SK-N-MC (cell line): ENCODE data around the gene PCED1A.

Experiments used
- DNase-seq: peaks from one replicate; pipeline ENCODE4 v3.0.0-alpha.2; 2011; ENCODE audit warnings: low read depth, low spot score
- H3K27ac ChIP-seq: fragments of 200-600 bp; sonication (generic); 2 replicates; pipeline ENCODE4 v1.5.1; 2016; ENCODE audit warnings: mixed run types
- H3K36me3 ChIP-seq: fragments of 200-600 bp; sonication (generic); 2 replicates; pipeline ENCODE4 v1.6.1; 2017; ENCODE audit warnings: antibody characterized with exemption, low read length, mixed read lengths; ENCODE audit not compliant: insufficient read depth
- H3K4me3 ChIP-seq: fragments of 200-600 bp; sonication (generic); 2 replicates; pipeline ENCODE4 v1.5.1; 2016
- H3K9ac ChIP-seq: fragments of 200-600 bp; sonication (generic); 2 replicates; pipeline ENCODE4 v1.8.0; 2017; ENCODE audit warnings: mixed run types, mixed read lengths; ENCODE audit not compliant: insufficient read length
- H3K9me3 ChIP-seq: fragments of 200-600 bp; sonication (generic); 2 replicates; pipeline ENCODE4 v1.6.1; 2017; ENCODE audit warnings: low read depth, mild to moderate bottlenecking, antibody characterized with exemption, low read length, moderate library complexity, mixed read lengths
- EZH2 ChIP-seq: fragments of 200-600 bp; sonication (generic); IDR thresholded peaks from one replicate; pipeline ENCODE4 v1.6.1; 2017; ENCODE audit warnings: antibody characterized with exemption
- FOXP2 ChIP-seq: optimal IDR thresholded peaks from 2 replicates; pipeline ENCODE3; 2011; ENCODE audit warnings: mild to moderate bottlenecking, moderate library complexity; ENCODE audit not compliant: insufficient read depth; ENCODE audit errors: extremely low read length, control extremely low read depth
- POLR2AphosphoS5 ChIP-seq: IDR thresholded peaks from 2 replicates; pipeline ENCODE4 v1.6.1; 2012; ENCODE audit warnings: mild to moderate bottlenecking, low read depth, low read length, borderline replicate concordance

PCED1A gene

GRCh38 chr20:2825761-2826160, 14.7 kb downstream of the PCED1A start:
- TF ChIP-seq EZH2, result no peak
- no peak for TF ChIP-seq FOXP2
- TF ChIP-seq POLR2AphosphoS5, result no peak

GRCh38 chr20:2822073-2822472, 18.4 kb downstream of the PCED1A start:
- TF ChIP-seq EZH2 (no peak), FOXP2 (no peak), POLR2AphosphoS5 (no peak)
- no peaks in the 10 kb centered on the region for H3K36me3 ChIP-seq
- H3K9ac ChIP-seq, result no peak overlapping the region
- no peak overlapping the region for H3K27ac ChIP-seq
- no peaks in the 10 kb centered on the region for H3K9me3 ChIP-seq
- DNase-seq, result no peak
- H3K4me3 ChIP-seq, result no peak overlapping the region

More at GRCh38 chr20:2825761-2826160, 14.7 kb downstream of the PCED1A start:
- Histone ChIP-seq H3K27ac (no peak overlapping the region), H3K4me3 (no peak overlapping the region), H3K36me3 (no peaks in the 10 kb centered on the region), H3K9me3 (no peaks in the 10 kb centered on the region), H3K9ac (no peak overlapping the region)
- no peak for DNase-seq

- H3K9me3 ChIP-seq, result no peaks in the 10 kb centered on the region
- TF ChIP-seq FOXP2, result no peak
- TF ChIP-seq POLR2AphosphoS5, result no peak
- TF ChIP-seq EZH2, result no peak
Measured at GRCh38 chr20:2820896-2821869, 19.3 kb downstream of the PCED1A start.

DNA sequence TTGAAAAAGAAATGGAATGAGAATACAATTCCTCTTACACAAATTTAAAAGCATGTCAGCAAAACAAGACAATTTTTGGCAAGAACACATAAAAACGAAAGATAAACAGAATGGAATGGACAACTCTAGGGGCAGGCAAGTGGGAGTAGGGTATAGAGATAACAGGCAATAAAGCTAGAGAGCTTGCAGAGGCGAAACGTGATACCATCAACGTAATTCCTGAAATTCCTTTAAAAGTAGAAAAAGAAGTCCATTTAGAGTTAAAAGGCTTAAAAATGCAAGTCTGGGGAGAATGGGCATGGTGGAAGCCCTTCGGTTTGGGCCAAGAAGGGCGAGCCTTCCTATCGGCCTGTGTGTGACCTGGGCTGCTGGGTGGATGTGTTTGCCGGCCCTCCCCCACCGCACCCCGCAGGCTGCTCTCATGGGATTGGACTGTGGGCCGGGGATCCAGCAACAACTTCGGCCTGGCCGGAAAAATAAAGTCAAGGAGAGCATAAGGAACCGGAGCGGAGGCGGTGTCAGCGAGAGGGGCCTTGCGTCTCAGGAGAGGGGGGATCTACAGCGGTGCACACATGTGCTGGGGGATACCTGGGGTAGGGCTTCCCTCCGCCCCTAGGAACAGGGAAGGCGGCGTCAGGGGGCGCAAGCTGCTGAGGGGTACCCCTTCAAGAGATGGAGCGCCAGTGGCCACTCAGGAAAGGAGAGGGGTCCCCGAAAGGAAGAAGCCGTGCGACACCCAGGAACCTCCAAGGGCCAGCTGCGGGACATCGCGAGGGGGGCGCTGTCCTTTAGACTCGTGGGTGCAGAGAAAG, 20.2 kb downstream of the PCED1A start:
- no peak overlapping the region for H3K9ac ChIP-seq
- H3K27ac ChIP-seq, result no peak overlapping the region
- no peak for DNase-seq
- no peak overlapping the region for H3K4me3 ChIP-seq
- TF ChIP-seq POLR2AphosphoS5, result no peak
- TF ChIP-seq EZH2, result no peak
- no peak for TF ChIP-seq FOXP2
- H3K36me3 ChIP-seq, result no peaks in the 10 kb centered on the region
- no peaks in the 10 kb centered on the region for H3K9me3 ChIP-seq

More at GRCh38 chr20:2820896-2821869, 19.3 kb downstream of the PCED1A start:
- Histone ChIP-seq H3K9ac (no peak overlapping the region), H3K27ac (no peak overlapping the region), H3K36me3 (no peaks in the 10 kb centered on the region), H3K4me3 (no peak overlapping the region)
- DNase-seq, result no peak

DNA sequence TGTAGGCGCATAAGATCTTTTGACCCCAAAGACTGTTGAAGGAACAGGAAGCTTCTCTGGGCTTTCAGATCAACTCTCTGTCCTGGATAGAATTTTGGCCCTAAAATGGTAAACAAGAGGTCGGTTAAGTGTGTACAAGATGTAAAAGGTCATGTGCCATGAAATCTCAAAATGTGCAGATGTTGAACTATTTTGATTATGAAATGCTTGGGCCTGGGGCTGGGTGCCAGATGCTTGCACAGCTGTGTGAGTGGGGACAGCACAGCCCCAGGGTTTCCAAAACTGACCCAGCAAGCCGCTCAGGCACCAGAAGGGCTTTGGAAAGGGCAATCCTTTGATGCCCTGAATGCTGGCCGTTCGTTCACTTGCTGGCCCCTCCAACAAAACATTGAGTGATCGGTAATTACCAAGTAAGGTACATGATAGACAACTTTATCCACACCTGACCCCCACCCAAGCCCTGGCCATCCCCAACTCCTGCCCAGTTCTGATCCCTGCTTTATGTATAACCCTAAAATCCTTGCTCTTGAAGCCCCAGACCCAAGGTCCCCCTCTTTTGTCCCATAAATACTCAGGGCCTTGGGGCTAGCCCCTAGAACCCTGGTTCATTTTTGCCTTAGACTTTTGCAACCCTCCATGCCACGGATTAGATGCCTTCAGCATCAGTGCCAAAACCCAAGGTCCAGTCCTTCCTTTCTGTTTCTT, 22.4 kb downstream of the PCED1A start:
- TF ChIP-seq POLR2AphosphoS5 (no peak), FOXP2 (no peak), EZH2 (no peak)
- Histone ChIP-seq H3K9me3 (no peaks in the 10 kb centered on the region), H3K4me3 (no peak overlapping the region), H3K27ac (no peak overlapping the region), H3K36me3 (no peaks in the 10 kb centered on the region), H3K9ac (no peak overlapping the region)
- DNase-seq, result no peak

- H3K36me3 ChIP-seq, result no peaks in the 10 kb centered on the region
- TF ChIP-seq FOXP2 (no peak), EZH2 (no peak), POLR2AphosphoS5 (no peak)
- H3K9ac ChIP-seq, result no peak overlapping the region
- DNase-seq, result no peak
- H3K9me3 ChIP-seq, result no peaks in the 10 kb centered on the region
- H3K27ac ChIP-seq, result no peak overlapping the region
- H3K4me3 ChIP-seq, result no peak overlapping the region
Measured at GRCh38 chr20:2817341-2817726, 23.1 kb downstream of the PCED1A start.

GRCh38 chr20:2816583-2817340, 23.7 kb downstream of the PCED1A start:
- Histone ChIP-seq H3K27ac (no peak overlapping the region), H3K4me3 (no peak overlapping the region), H3K36me3 (no peaks in the 10 kb centered on the region), H3K9me3 (no peaks in the 10 kb centered on the region), H3K9ac (no peak overlapping the region)
- TF ChIP-seq EZH2, result no peak
- TF ChIP-seq POLR2AphosphoS5, result no peak
- no peak for TF ChIP-seq FOXP2
- no peak for DNase-seq
